H1 (cell line): ENCODE measurements around the gene WIPF3. TPM values are rescaled to one million over a fixed set of nuclear protein-coding genes. Genes with fewer than 3 reads are reported as not detected.

ENCODE experiments used
- CTCF ChIA-PET: fragments of 300-600 bp; sonication (Branson Sonifier 250); formaldehyde crosslinking; loops from one replicate; lab custom pipeline; 2021; ENCODE audit not compliant: partially characterized antibody; lab: Charles Lee
- POLR2A ChIA-PET: fragments of 300-600 bp; sonication (Branson Sonifier 250); formaldehyde crosslinking; loops from one replicate; lab custom pipeline; 2021; ENCODE audit warnings: inconsistent platforms; ENCODE audit not compliant: partially characterized antibody; lab: Charles Lee
- DNase-seq, 2 experiments: peaks; one replicate each; pipeline versions ENCODE4 v3.0.0 to v3.0.0-alpha.2; 2010 to 2022; ENCODE audit warnings: low spot score in 2 of 2, low read depth in 1 of 2, mixed read lengths in 1 of 2
- FAIRE-seq: peaks from 2 replicates; lab custom pipeline; 2011; peaks lifted over from hg19 to GRCh38; lab: Jason Lieb, UNC
- H2AFZ ChIP-seq: 2 replicates; pipeline ENCODE4 v1.8.1; 2012; ENCODE audit warnings: low read length, inconsistent platforms
- H2AK5ac ChIP-seq: 2 replicates; pipeline ENCODE4 v1.6.1; 2013; ENCODE audit warnings: low read depth, low read length
- H2BK120ac ChIP-seq: replicated peaks from 2 replicates; pipeline ENCODE3; 2013; ENCODE audit warnings: low read depth, low read length, inconsistent platforms
- H2BK12ac ChIP-seq: 2 replicates; pipeline ENCODE4 v1.6.1; 2013; ENCODE audit warnings: low read depth, low read length
- H2BK15ac ChIP-seq: 2 replicates; pipeline ENCODE4 v1.6.1; 2013; ENCODE audit warnings: low read length
- H2BK20ac ChIP-seq: 2 replicates; pipeline ENCODE4 v1.6.1; 2013; ENCODE audit warnings: low read length
- H2BK5ac ChIP-seq: 2 replicates; pipeline ENCODE4 v1.6.1; 2013; ENCODE audit warnings: low read depth, low read length
- H3K14ac ChIP-seq: 2 replicates; pipeline ENCODE4 v1.6.1; 2013; ENCODE audit warnings: inconsistent platforms; ENCODE audit not compliant: insufficient read length
- H3K18ac ChIP-seq: 2 replicates; pipeline ENCODE4 v1.6.1; 2013; ENCODE audit warnings: low read length; ENCODE audit errors: extremely low read depth
- H3K23ac ChIP-seq: 2 replicates; pipeline ENCODE4 v1.6.1; 2013; ENCODE audit warnings: inconsistent platforms; ENCODE audit not compliant: insufficient read length
- H3K23me2 ChIP-seq: 2 replicates; pipeline ENCODE4 v1.6.1; 2013; ENCODE audit warnings: low read depth, low read length
- H3K27ac ChIP-seq: 2 replicates; pipeline ENCODE4 v1.6.1; 2011; ENCODE audit warnings: low read depth, low read length, inconsistent platforms
- H3K27me3 ChIP-seq, 4 experiments: replicated peaks in 1 of 4; 1 replicate in 1 of 4; 2 replicates in 3 of 4; pipeline versions ENCODE4 v1.6.1 to v1.8.1; 2011 to 2013; ENCODE audit warnings: low read length in 3 of 4, mild to moderate bottlenecking in 3 of 4, inconsistent platforms in 2 of 4, mixed read lengths in 2 of 4, moderate library complexity in 1 of 4; ENCODE audit not compliant: control insufficient read depth in 3 of 4, insufficient read depth in 3 of 4; ENCODE audit errors: extremely low read depth in 1 of 4
- H3K36me3 ChIP-seq, 4 experiments: 2 replicates each; pipeline versions ENCODE4 v1.6.1 to v1.8.1; 2011 to 2013; ENCODE audit warnings: mild to moderate bottlenecking in 4 of 4, low read length in 3 of 4, moderate library complexity in 2 of 4, control low read depth in 1 of 4, inconsistent platforms in 1 of 4; ENCODE audit not compliant: insufficient read depth in 4 of 4, control insufficient read depth in 2 of 4
- H3K4ac ChIP-seq: replicated peaks from 2 replicates; pipeline ENCODE3; 2013; ENCODE audit warnings: low read length, low read depth, mixed read lengths, inconsistent platforms; ENCODE audit not compliant: insufficient read length
- H3K4me1 ChIP-seq, 4 experiments: replicated peaks in 1 of 4; 1 replicate in 1 of 4; 2 replicates in 3 of 4; pipeline versions ENCODE4 v1.6.1 to v1.8.1; 2011 to 2013; ENCODE audit warnings: low read length in 3 of 4, inconsistent platforms in 2 of 4, mixed read lengths in 1 of 4; ENCODE audit not compliant: insufficient read depth in 4 of 4, control insufficient read depth in 3 of 4
- H3K4me2 ChIP-seq, 2 experiments: 2 replicates each; pipeline versions ENCODE4 v1.6.1 to v1.8.1; 2011 to 2013; ENCODE audit warnings: low read depth in 2 of 2, low read length in 2 of 2, control low read depth in 1 of 2, inconsistent platforms in 1 of 2, mild to moderate bottlenecking in 1 of 2; ENCODE audit not compliant: insufficient read depth in 1 of 2
- H3K4me3 ChIP-seq, 4 experiments: fragments of 200-600, 300-600 bp in 1 of 4; sonication (generic), shearing (Covaris generic), sonication (Bioruptor Twin) in 1 of 4; 2 replicates each; pipeline versions ENCODE4 v1.5.1 to v1.8.1; 2011 to 2016; ENCODE audit warnings: low read length in 4 of 4, low read depth in 3 of 4, control low read depth in 2 of 4, inconsistent platforms in 2 of 4, mild to moderate bottlenecking in 2 of 4, mixed read lengths in 1 of 4, moderate library complexity in 1 of 4; ENCODE audit not compliant: insufficient read depth in 2 of 4; ENCODE audit errors: extremely low read depth in 1 of 4
- H3K56ac ChIP-seq: replicated peaks from 2 replicates; pipeline ENCODE3; 2013; ENCODE audit warnings: low read depth, mild to moderate bottlenecking, mixed read lengths, low read length, inconsistent platforms; ENCODE audit not compliant: insufficient read length
- H3K79me1 ChIP-seq: 2 replicates; pipeline ENCODE4 v1.6.1; 2013; ENCODE audit warnings: low read depth, low read length, control low read depth
- H3K79me2 ChIP-seq, 2 experiments: 2 replicates each; pipeline versions ENCODE4 v1.6.1 to v1.8.1; 2012 to 2013; ENCODE audit warnings: low read length in 2 of 2, mild to moderate bottlenecking in 2 of 2, inconsistent platforms in 1 of 2; ENCODE audit not compliant: insufficient read depth in 2 of 2, control insufficient read depth in 1 of 2
- H3K9ac ChIP-seq, 4 experiments: replicated peaks in 1 of 4; 1 replicate in 1 of 4; 2 replicates in 3 of 4; pipeline versions ENCODE4 v1.6.1 to v1.8.1; 2011 to 2013; ENCODE audit warnings: low read depth in 3 of 4, low read length in 3 of 4, control low read depth in 2 of 4, mild to moderate bottlenecking in 2 of 4, moderate library complexity in 2 of 4, inconsistent platforms in 1 of 4; ENCODE audit errors: extremely low read depth in 1 of 4
- H3K9me3 ChIP-seq, 2 experiments: 2 replicates each; pipeline versions ENCODE4 v1.6.1 to v1.8.1; 2012 to 2013; ENCODE audit warnings: mild to moderate bottlenecking in 2 of 2, moderate library complexity in 2 of 2, control low read depth in 1 of 2, inconsistent platforms in 1 of 2, low read depth in 1 of 2, low read length in 1 of 2, mixed read lengths in 1 of 2; ENCODE audit not compliant: insufficient read depth in 2 of 2
- H4K20me1 ChIP-seq, 2 experiments: replicated peaks in 1 of 2; 2 replicates each; pipeline versions ENCODE3 to v1.8.1; 2011 to 2013; ENCODE audit warnings: inconsistent platforms in 2 of 2, low read length in 2 of 2, mild to moderate bottlenecking in 1 of 2; ENCODE audit not compliant: insufficient read depth in 2 of 2, control insufficient read depth in 1 of 2
- H4K5ac ChIP-seq: 2 replicates; pipeline ENCODE4 v1.6.1; 2013; ENCODE audit warnings: low read length, low read depth, mixed read lengths, inconsistent platforms; ENCODE audit not compliant: insufficient read length
- H4K8ac ChIP-seq: 2 replicates; pipeline ENCODE4 v1.8.0; 2013; ENCODE audit warnings: mild to moderate bottlenecking, moderate library complexity, low read length, inconsistent platforms; ENCODE audit not compliant: insufficient read depth; ENCODE audit errors: extremely low read depth
- H4K91ac ChIP-seq: replicated peaks from 2 replicates; pipeline ENCODE3; 2013; ENCODE audit warnings: low read length, mixed read lengths, inconsistent platforms; ENCODE audit not compliant: insufficient read length
- BACH1 ChIP-seq: IDR thresholded peaks from 2 replicates; pipeline ENCODE4 v1.6.1; 2012; ENCODE audit warnings: low read length, improper control_type of control experiment
- EGR1 ChIP-seq: IDR thresholded peaks from 2 replicates; pipeline ENCODE4 v1.6.1; 2011; ENCODE audit warnings: low read depth, low read length, borderline replicate concordance
- KDM4A ChIP-seq: IDR thresholded peaks from one replicate; pipeline ENCODE4 v1.7.1; 2012; ENCODE audit warnings: low read depth, mild to moderate bottlenecking, moderate library complexity, low read length, inconsistent platforms; ENCODE audit not compliant: severe bottlenecking
- TCF12 ChIP-seq: IDR thresholded peaks from 2 replicates; pipeline ENCODE4 v1.6.1; 2011; ENCODE audit warnings: low read depth, mild to moderate bottlenecking, low read length
- WGBS, 2 experiments: shearing (Covaris generic) in 1 of 2; methylation state at CpG; one replicate each; pipeline versions ENCODE4 v1.1.6 to v1.1.7; 2013 to 2015; ENCODE audit warnings: low lambda C conversion rate in 2 of 2, mixed read lengths in 2 of 2, inconsistent platforms in 1 of 2, low coverage in 1 of 2, missing lambda C conversion rate in 1 of 2; ENCODE audit not compliant: insufficient replicate concordance in 2 of 2, insufficient coverage in 1 of 2, insufficient read length in 1 of 2; ENCODE audit errors: extremely low coverage in 1 of 2, missing lambda C conversion rate in 1 of 2; 5-methylcytosine and 5-hydroxymethylcytosine counted together
- polyA plus RNA-seq, 7 experiments: library from polyadenylated mRNA; depleted of rRNA in 3 of 7; stranded (reverse) in 5 of 7; unstranded in 2 of 7; fragments of >200 nt in 5 of 7; fragments of 200-250 nt in 2 of 7; gene quantifications; 1 replicate in 5 of 7; 2 replicates in 1 of 7; 4 replicates in 1 of 7; pipeline versions ENCODE4 v1.2.1 to v1.2.3, GENCODE V29; 2011 to 2013; ENCODE audit warnings: missing spikeins in 2 of 7, mixed read lengths in 2 of 7
- total RNA-seq: library from RNA; stranded (reverse); fragmentation: NEBNext Ultra II Directional; extraction: Animal tissue kit (Norgen Biotek cat#: 25700); gene quantifications from 2 replicates; pipeline ENCODE4 v1.2.1, GENCODE V29; 2021

Gene WIPF3
- total and polyA plus RNA-seq, 2 of the 8 experiments (the other 6 are each of a cell fraction or from before 2014, with no cell fraction given): 5.0 to 12.1 TPM

DNA sequence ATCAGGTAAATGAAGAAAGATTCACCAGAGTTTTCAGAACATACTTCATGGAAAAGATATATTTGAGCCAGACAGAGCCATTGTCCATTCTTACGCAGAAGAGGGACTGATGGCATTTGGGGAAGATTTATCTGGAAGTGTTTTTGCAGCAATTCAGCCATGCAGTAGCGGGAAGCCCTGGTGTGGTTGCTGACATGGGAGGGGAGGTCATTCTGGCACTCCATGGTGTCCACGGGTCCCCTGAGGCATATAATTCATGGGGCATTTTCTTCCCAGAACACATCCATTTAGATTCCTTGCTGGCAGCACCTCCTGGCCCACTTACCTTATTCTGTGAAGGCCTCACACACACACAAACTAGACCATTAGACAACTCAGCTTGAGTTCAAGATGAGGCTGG, 55.6 kb downstream of the WIPF3 start:
- no peak overlapping the region for H3K4me2 ChIP-seq
- CTCF ChIA-PET: interaction anchor here (1.0 kb wide), 1 partner anchor 225 kb away, joined by 3 read pairs; no protein-coding TSS in a partner anchor

More for the DNA sequence above, 55.6 kb downstream of the WIPF3 start:
- H2BK20ac ChIP-seq: no peak overlapping the region
- no peak overlapping the region for H2BK15ac ChIP-seq
- no peaks in the 10 kb centered on the region for H3K79me1 ChIP-seq
- no peak overlapping the region for H3K4ac ChIP-seq
- H3K27ac ChIP-seq: no peak overlapping the region
- H2AK5ac ChIP-seq: no peak overlapping the region
- POLR2A ChIA-PET: no interaction called here
- H3K23me2 ChIP-seq: no peaks in the 10 kb centered on the region; the same call in 1 of the 2 replicates
- H4K20me1 ChIP-seq: peaks cover 0 to 2% of the 10 kb centered on the region in 2 experiments
- H3K36me3 ChIP-seq: no peaks in the 10 kb centered on the region
- no peak overlapping the region for H3K18ac ChIP-seq
- no peak overlapping the region for H3K14ac ChIP-seq
- 93% methylated on average over 3 of the region's 3 CpGs; no CpG with 5 or more reads in 1 of the 2 experiments for WGBS, 2 experiments
- H4K8ac ChIP-seq: no peak overlapping the region
- no peak overlapping the region for H4K91ac ChIP-seq
- no peak overlapping the region for H2BK12ac ChIP-seq
- H3K23ac ChIP-seq: no peak overlapping the region
- no peak overlapping the region for H2BK120ac ChIP-seq
- no peaks in the 10 kb centered on the region for H3K79me2 ChIP-seq
- no peaks in the 10 kb centered on the region for H3K27me3 ChIP-seq
- H2AFZ ChIP-seq: no peak overlapping the region
- H3K4me3 ChIP-seq: no peak overlapping the region
- no peak overlapping the region for H2BK5ac ChIP-seq
- H3K9me3 ChIP-seq: no peaks in the 10 kb centered on the region
- peaks cover 0 to 2% (median 0%) of the 10 kb centered on the region in 4 experiments; a peak in 2 of 7 replicates for H3K4me1 ChIP-seq
- no peak overlapping the region for H3K9ac ChIP-seq
- no peak overlapping the region for H4K5ac ChIP-seq
- H3K56ac ChIP-seq: no peak overlapping the region
- no peak for TF ChIP-seq BACH1
- no peak for TF ChIP-seq TCF12
- TF ChIP-seq EGR1: no peak
- no peak for TF ChIP-seq KDM4A
- no peak for DNase-seq
- no peak for FAIRE-seq
